IMR-90 (cell line): ENCODE data around the gene UBE2L3. TPM values are rescaled to one million over a fixed set of nuclear protein-coding genes. Genes with fewer than 3 reads are reported as not detected.
"Not testable (repeated sequence)": the region's sequence is repeated elsewhere in the genome, so short reads cannot be mapped to it uniquely, and the experiment has no call there.

Experiments
- ATAC-seq: fragments of 200-7000 bp; cut with Tn5 transposase; 2 replicates; pipeline ENCODE4 v1.9.1; 2020; ENCODE audit warnings: low read depth, mild to moderate bottlenecking, moderate library complexity
- BruUV-seq: library from RNA; stranded (reverse); fragments of 400-500 nt; replicated peaks from 2 replicates; lab custom pipeline; 2021; lab: Mats Ljungman, UMichigan
- CTCF ChIA-PET: fragments of 300-600 bp; formaldehyde crosslinking; extraction: SDS; loops from one replicate; lab custom pipeline; 2021; ENCODE audit warnings: antibody characterized with exemption; lab: Yijun Ruan, JAX
- POLR2A ChIA-PET: fragments of 300-600 bp; sonication (Branson Sonifier 250); formaldehyde crosslinking; loops from one replicate; lab custom pipeline; 2022; ENCODE audit warnings: antibody characterized with exemption; ENCODE audit not compliant: unreplicated experiment; lab: Charles Lee
- DNase-seq: peaks from one replicate; pipeline ENCODE4 v3.0.0; 2013
- H2AFZ ChIP-seq: replicated peaks from 2 replicates; pipeline ENCODE3; 2013; ENCODE audit warnings: low read length, mild to moderate bottlenecking; ENCODE audit not compliant: poor library complexity
- H2AK5ac ChIP-seq: 2 replicates; pipeline ENCODE4 v1.6.1; 2013; ENCODE audit warnings: low read depth, low read length, inconsistent platforms
- H2AK9ac ChIP-seq: replicated peaks from 2 replicates; pipeline ENCODE3; 2013; ENCODE audit warnings: mild to moderate bottlenecking, low read depth, low read length, moderate library complexity; ENCODE audit not compliant: poor library complexity
- H2BK120ac ChIP-seq: 2 replicates; pipeline ENCODE4 v1.6.1; 2013; ENCODE audit warnings: low read depth, low read length, inconsistent platforms
- H2BK15ac ChIP-seq: 3 replicates; pipeline ENCODE4 v1.6.1; 2013; ENCODE audit warnings: low read depth, low read length, inconsistent platforms
- H2BK20ac ChIP-seq: 2 replicates; pipeline ENCODE4 v1.6.1; 2013; ENCODE audit warnings: low read depth, mild to moderate bottlenecking, inconsistent platforms, low read length, moderate library complexity
- H2BK5ac ChIP-seq: 2 replicates; pipeline ENCODE4 v1.6.1; 2013; ENCODE audit warnings: mild to moderate bottlenecking, low read depth, low read length, inconsistent platforms; ENCODE audit not compliant: poor library complexity, severe bottlenecking
- H3K14ac ChIP-seq: replicated peaks from 2 replicates; pipeline ENCODE4 v1.6.1; 2013; ENCODE audit warnings: low read depth, low read length, inconsistent platforms
- H3K18ac ChIP-seq: 2 replicates; pipeline ENCODE4 v1.6.1; 2013; ENCODE audit warnings: low read depth, low read length, control low read depth
- H3K23ac ChIP-seq: 2 replicates; pipeline ENCODE4 v1.6.1; 2013; ENCODE audit warnings: low read depth, low read length, inconsistent platforms
- H3K27ac ChIP-seq: 2 replicates; pipeline ENCODE4 v1.5.1; 2013; ENCODE audit warnings: mild to moderate bottlenecking, control low read depth, low read length; ENCODE audit not compliant: insufficient read depth
- H3K27me3 ChIP-seq: 2 replicates; pipeline ENCODE4 v1.6.1; 2013; ENCODE audit warnings: low read length; ENCODE audit not compliant: control insufficient read depth, insufficient read depth
- H3K36me3 ChIP-seq: 2 replicates; pipeline ENCODE4 v1.6.1; 2013; ENCODE audit warnings: low read length, mixed read lengths; ENCODE audit not compliant: control insufficient read depth, insufficient read depth
- H3K4ac ChIP-seq: 2 replicates; pipeline ENCODE4 v1.6.1; 2013; ENCODE audit warnings: low read depth, low read length, inconsistent platforms
- H3K4me1 ChIP-seq: 2 replicates; pipeline ENCODE4 v1.6.1; 2013; ENCODE audit warnings: low read length, mixed read lengths; ENCODE audit not compliant: control insufficient read depth, insufficient read depth
- H3K4me2 ChIP-seq: 2 replicates; pipeline ENCODE4 v1.6.1; 2013; ENCODE audit warnings: low read depth, mild to moderate bottlenecking, control low read depth, low read length, moderate library complexity
- H3K4me3 ChIP-seq: 2 replicates; pipeline ENCODE4 v1.5.1; 2013; ENCODE audit warnings: low read depth, mild to moderate bottlenecking, control low read depth, low read length, moderate library complexity; ENCODE audit not compliant: insufficient read depth
- H3K56ac ChIP-seq: 2 replicates; pipeline ENCODE4 v1.6.1; 2013; ENCODE audit warnings: low read length, inconsistent platforms; ENCODE audit not compliant: insufficient read depth; ENCODE audit errors: extremely low read depth
- H3K79me1 ChIP-seq, 2 experiments: 2 replicates each; pipeline ENCODE4 v1.6.1; 2013; ENCODE audit warnings: low read length in 2 of 2, inconsistent platforms in 1 of 2, low read depth in 1 of 2
- H3K9ac ChIP-seq: 2 replicates; pipeline ENCODE4 v1.6.1; 2013; ENCODE audit warnings: low read depth, low read length, control low read depth
- H3K9me1 ChIP-seq: 2 replicates; pipeline ENCODE4 v1.6.1; 2013; ENCODE audit warnings: low read length, inconsistent platforms; ENCODE audit not compliant: insufficient read depth
- H3K9me3 ChIP-seq: 2 replicates; pipeline ENCODE4 v1.6.1; 2013; ENCODE audit warnings: low read length; ENCODE audit not compliant: control insufficient read depth, insufficient read depth
- H4K20me1 ChIP-seq: 2 replicates; pipeline ENCODE4 v1.6.1; 2013; ENCODE audit warnings: low read length, inconsistent platforms; ENCODE audit not compliant: insufficient read depth
- H4K5ac ChIP-seq: 2 replicates; pipeline ENCODE4 v1.6.1; 2013; ENCODE audit warnings: mild to moderate bottlenecking, low read depth, low read length, control low read depth
- H4K8ac ChIP-seq, 2 experiments: 2 replicates each; pipeline ENCODE4 v1.6.1; 2013; ENCODE audit warnings: low read depth in 2 of 2, low read length in 2 of 2, control low read depth in 1 of 2, inconsistent platforms in 1 of 2
- H4K91ac ChIP-seq: 2 replicates; pipeline ENCODE4 v1.6.1; 2013; ENCODE audit warnings: low read depth, low read length, inconsistent platforms; ENCODE audit not compliant: insufficient read depth
- WGBS, 2 experiments: methylation state at CpG; one replicate each; pipeline versions ENCODE4 v1.1.5 to v1.1.7; 2013; ENCODE audit warnings: missing lambda C conversion rate in 2 of 2; ENCODE audit not compliant: insufficient read length in 1 of 2; ENCODE audit errors: extremely low coverage in 2 of 2; 5-methylcytosine and 5-hydroxymethylcytosine counted together
- dilution Hi-C: fragments of 300-500 bp; cut with HindIII; formaldehyde crosslinking; loops from one replicate; pipeline ENCODE4 v1.14.3; 2018; ENCODE audit warnings: low sequenced_read_pairs; ENCODE audit not compliant: unreplicated experiment
- in situ Hi-C: fragments of 300-500 bp; cut with MboI; formaldehyde crosslinking; loops from 3 replicates; pipeline ENCODE4 v1.14.3; 2019; ENCODE audit warnings: low sequenced_read_pairs, inconsistent platforms, mixed read lengths
- intact Hi-C: fragments of 100-400 bp; cut with micrococcal nuclease; formaldehyde crosslinking; loops from 2 replicates; pipeline ENCODE4 v1.10.0; 2022
- polyA plus RNA-seq, 3 experiments: library from polyadenylated mRNA; depleted of rRNA; stranded (reverse); fragments of >200 nt; gene quantifications; 2 replicates each; pipeline ENCODE4 v1.2.3, GENCODE V29; 2012; ENCODE audit warnings: low replicate concordance in 1 of 3
- total RNA-seq: library from RNA; depleted of rRNA; stranded (reverse); fragments of >200 nt; gene quantifications from 2 replicates; pipeline ENCODE4 v1.2.3, GENCODE V29; 2012

UBE2L3 gene
- total and polyA plus RNA-seq, 2 of the 4 experiments (the other 2 are of a cell fraction) = 29.0 to 72.9 TPM

DNA sequence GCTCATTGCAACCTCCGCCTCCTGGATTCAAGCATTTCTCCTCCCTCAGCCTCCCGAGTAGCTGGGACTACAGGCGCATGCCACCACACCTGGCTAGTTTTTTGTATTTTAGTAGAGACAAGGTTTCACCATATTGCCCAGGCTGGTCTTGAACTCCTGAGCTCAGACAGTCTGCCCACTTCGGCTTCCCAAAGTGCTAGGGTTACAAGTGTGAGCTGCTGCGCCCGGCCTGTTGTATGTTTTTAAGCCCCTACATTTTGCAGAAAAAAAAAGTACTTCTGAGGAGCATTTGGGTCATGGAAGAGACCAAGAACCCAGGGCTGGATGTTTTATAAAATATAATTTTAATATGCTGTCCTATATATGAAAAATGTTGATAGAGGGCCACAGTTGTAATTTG is 49.8 kb downstream of the UBE2L3 start:
- H2AFZ ChIP-seq, H3K23ac ChIP-seq, H3K4me1 ChIP-seq, H3K4me2 ChIP-seq, BruUV-seq, H2AK9ac ChIP-seq, POLR2A ChIA-PET, H4K8ac ChIP-seq, H3K9ac ChIP-seq, H3K56ac ChIP-seq, intact Hi-C loops, DNase-seq, H3K4ac ChIP-seq, H3K27ac ChIP-seq, H2BK20ac ChIP-seq, H3K18ac ChIP-seq, H4K5ac ChIP-seq, H3K4me3 ChIP-seq, H4K91ac ChIP-seq, H3K27me3 ChIP-seq, H2AK5ac ChIP-seq, CTCF ChIA-PET, ATAC-seq, in situ Hi-C loops, H2BK5ac ChIP-seq, H3K9me3 ChIP-seq, dilution Hi-C loops, H2BK15ac ChIP-seq, H3K14ac ChIP-seq, H2BK120ac ChIP-seq: not testable (repeated sequence)
- Histone ChIP-seq H4K20me1 (peaks cover 83% of the 10 kb centered on the region), H3K9me1 (peaks cover 30% of the 10 kb centered on the region), H3K79me1 (peaks cover 30 to 67% of the 10 kb centered on the region in 2 experiments), H3K36me3 (peaks cover 22% of the 10 kb centered on the region)
- WGBS, 2 experiments = no CpG with 5 or more reads among the region's 6 CpGs
